Measurements from ENCODE around the gene RPP25L. TPM values are rescaled to one million over a fixed set of nuclear protein-coding genes. Genes with fewer than 3 reads are reported as not detected.

The RPP25L gene
- total and polyA plus RNA-seq, 9 of the 15 experiments (the other 6 are each of a cell fraction or from before 2014, with no cell fraction given), result 16.3 to 43.7 (median 29.0) TPM

DNA sequence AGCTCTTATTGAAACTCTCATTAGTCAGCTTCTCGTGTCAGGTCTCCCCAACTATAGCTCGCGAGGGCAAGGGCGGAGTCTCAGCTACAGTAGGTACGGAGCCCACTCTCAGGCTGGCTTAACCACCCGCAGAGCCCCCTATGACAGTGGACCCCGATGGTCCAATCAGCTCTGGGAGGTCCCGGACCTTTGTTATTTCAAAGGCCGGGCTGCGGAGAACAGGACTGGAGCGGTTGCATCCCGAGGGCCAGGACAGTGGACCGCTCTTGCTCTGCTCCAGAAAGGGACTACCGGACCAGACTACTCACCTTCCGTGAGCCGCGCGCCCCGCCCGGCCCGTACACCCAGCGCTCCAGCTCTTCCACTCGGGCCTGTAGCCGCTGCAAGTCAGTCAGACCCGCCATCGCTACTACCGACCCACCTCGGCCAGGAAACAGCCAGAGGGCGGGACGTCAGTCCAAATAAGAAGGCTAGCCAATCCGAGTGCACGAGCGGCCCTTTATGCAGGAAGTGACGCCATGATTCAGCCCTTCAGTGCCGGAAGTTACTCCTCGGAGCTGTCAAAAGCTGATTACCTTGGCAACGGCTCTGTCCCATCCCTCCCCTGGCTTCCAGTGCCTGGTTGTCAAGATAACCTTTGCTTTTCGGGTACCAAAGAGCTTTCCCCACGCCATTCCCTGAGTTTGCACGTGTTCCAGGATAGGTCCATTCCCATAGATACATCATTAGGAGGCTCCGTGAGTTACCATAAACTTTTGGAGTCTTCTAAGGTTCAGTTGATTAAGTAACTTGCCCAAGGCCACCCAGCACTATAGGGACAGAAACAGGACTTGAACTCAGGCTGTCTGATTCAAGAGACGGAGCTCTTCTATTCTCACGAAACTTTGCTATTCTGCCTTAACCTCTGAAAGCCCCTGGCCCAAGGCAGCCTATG is 8.4 kb upstream of the RPP25L start, which contains the start of gene DCTN3 (continued):
- TF ChIP-seq, protein P1, sequence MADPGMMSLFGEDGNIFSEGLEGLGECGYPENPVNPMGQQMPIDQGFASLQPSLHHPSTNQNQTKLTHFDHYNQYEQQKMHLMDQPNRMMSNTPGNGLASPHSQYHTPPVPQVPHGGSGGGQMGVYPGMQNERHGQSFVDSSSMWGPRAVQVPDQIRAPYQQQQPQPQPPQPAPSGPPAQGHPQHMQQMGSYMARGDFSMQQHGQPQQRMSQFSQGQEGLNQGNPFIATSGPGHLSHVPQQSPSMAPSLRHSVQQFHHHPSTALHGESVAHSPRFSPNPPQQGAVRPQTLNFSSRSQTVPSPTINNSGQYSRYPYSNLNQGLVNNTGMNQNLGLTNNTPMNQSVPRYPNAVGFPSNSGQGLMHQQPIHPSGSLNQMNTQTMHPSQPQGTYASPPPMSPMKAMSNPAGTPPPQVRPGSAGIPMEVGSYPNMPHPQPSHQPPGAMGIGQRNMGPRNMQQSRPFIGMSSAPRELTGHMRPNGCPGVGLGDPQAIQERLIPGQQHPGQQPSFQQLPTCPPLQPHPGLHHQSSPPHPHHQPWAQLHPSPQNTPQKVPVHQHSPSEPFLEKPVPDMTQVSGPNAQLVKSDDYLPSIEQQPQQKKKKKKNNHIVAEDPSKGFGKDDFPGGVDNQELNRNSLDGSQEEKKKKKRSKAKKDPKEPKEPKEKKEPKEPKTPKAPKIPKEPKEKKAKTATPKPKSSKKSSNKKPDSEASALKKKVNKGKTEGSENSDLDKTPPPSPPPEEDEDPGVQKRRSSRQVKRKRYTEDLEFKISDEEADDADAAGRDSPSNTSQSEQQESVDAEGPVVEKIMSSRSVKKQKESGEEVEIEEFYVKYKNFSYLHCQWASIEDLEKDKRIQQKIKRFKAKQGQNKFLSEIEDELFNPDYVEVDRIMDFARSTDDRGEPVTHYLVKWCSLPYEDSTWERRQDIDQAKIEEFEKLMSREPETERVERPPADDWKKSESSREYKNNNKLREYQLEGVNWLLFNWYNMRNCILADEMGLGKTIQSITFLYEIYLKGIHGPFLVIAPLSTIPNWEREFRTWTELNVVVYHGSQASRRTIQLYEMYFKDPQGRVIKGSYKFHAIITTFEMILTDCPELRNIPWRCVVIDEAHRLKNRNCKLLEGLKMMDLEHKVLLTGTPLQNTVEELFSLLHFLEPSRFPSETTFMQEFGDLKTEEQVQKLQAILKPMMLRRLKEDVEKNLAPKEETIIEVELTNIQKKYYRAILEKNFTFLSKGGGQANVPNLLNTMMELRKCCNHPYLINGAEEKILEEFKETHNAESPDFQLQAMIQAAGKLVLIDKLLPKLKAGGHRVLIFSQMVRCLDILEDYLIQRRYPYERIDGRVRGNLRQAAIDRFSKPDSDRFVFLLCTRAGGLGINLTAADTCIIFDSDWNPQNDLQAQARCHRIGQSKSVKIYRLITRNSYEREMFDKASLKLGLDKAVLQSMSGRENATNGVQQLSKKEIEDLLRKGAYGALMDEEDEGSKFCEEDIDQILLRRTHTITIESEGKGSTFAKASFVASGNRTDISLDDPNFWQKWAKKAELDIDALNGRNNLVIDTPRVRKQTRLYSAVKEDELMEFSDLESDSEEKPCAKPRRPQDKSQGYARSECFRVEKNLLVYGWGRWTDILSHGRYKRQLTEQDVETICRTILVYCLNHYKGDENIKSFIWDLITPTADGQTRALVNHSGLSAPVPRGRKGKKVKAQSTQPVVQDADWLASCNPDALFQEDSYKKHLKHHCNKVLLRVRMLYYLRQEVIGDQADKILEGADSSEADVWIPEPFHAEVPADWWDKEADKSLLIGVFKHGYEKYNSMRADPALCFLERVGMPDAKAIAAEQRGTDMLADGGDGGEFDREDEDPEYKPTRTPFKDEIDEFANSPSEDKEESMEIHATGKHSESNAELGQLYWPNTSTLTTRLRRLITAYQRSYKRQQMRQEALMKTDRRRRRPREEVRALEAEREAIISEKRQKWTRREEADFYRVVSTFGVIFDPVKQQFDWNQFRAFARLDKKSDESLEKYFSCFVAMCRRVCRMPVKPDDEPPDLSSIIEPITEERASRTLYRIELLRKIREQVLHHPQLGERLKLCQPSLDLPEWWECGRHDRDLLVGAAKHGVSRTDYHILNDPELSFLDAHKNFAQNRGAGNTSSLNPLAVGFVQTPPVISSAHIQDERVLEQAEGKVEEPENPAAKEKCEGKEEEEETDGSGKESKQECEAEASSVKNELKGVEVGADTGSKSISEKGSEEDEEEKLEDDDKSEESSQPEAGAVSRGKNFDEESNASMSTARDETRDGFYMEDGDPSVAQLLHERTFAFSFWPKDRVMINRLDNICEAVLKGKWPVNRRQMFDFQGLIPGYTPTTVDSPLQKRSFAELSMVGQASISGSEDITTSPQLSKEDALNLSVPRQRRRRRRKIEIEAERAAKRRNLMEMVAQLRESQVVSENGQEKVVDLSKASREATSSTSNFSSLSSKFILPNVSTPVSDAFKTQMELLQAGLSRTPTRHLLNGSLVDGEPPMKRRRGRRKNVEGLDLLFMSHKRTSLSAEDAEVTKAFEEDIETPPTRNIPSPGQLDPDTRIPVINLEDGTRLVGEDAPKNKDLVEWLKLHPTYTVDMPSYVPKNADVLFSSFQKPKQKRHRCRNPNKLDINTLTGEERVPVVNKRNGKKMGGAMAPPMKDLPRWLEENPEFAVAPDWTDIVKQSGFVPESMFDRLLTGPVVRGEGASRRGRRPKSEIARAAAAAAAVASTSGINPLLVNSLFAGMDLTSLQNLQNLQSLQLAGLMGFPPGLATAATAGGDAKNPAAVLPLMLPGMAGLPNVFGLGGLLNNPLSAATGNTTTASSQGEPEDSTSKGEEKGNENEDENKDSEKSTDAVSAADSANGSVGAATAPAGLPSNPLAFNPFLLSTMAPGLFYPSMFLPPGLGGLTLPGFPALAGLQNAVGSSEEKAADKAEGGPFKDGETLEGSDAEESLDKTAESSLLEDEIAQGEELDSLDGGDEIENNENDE (IDR thresholded peaks at IDR 0.05; ENCODE audit: low read depth, low read length), result no peak
- TF ChIP-seq SMARCC2 (IDR thresholded peaks at IDR 0.05; ENCODE audit: low read depth), result no peak
- peak in 1 of 2 experiments; percentile 50; a peak in 1 of 4 replicates for TF ChIP-seq FOXA3 (CRISPR knock-in tag; conservative IDR thresholded peaks at IDR 0.05 in 1 of 2, IDR thresholded peaks at IDR 0.05 in 1 of 2)
- TF ChIP-seq, protein P2, sequence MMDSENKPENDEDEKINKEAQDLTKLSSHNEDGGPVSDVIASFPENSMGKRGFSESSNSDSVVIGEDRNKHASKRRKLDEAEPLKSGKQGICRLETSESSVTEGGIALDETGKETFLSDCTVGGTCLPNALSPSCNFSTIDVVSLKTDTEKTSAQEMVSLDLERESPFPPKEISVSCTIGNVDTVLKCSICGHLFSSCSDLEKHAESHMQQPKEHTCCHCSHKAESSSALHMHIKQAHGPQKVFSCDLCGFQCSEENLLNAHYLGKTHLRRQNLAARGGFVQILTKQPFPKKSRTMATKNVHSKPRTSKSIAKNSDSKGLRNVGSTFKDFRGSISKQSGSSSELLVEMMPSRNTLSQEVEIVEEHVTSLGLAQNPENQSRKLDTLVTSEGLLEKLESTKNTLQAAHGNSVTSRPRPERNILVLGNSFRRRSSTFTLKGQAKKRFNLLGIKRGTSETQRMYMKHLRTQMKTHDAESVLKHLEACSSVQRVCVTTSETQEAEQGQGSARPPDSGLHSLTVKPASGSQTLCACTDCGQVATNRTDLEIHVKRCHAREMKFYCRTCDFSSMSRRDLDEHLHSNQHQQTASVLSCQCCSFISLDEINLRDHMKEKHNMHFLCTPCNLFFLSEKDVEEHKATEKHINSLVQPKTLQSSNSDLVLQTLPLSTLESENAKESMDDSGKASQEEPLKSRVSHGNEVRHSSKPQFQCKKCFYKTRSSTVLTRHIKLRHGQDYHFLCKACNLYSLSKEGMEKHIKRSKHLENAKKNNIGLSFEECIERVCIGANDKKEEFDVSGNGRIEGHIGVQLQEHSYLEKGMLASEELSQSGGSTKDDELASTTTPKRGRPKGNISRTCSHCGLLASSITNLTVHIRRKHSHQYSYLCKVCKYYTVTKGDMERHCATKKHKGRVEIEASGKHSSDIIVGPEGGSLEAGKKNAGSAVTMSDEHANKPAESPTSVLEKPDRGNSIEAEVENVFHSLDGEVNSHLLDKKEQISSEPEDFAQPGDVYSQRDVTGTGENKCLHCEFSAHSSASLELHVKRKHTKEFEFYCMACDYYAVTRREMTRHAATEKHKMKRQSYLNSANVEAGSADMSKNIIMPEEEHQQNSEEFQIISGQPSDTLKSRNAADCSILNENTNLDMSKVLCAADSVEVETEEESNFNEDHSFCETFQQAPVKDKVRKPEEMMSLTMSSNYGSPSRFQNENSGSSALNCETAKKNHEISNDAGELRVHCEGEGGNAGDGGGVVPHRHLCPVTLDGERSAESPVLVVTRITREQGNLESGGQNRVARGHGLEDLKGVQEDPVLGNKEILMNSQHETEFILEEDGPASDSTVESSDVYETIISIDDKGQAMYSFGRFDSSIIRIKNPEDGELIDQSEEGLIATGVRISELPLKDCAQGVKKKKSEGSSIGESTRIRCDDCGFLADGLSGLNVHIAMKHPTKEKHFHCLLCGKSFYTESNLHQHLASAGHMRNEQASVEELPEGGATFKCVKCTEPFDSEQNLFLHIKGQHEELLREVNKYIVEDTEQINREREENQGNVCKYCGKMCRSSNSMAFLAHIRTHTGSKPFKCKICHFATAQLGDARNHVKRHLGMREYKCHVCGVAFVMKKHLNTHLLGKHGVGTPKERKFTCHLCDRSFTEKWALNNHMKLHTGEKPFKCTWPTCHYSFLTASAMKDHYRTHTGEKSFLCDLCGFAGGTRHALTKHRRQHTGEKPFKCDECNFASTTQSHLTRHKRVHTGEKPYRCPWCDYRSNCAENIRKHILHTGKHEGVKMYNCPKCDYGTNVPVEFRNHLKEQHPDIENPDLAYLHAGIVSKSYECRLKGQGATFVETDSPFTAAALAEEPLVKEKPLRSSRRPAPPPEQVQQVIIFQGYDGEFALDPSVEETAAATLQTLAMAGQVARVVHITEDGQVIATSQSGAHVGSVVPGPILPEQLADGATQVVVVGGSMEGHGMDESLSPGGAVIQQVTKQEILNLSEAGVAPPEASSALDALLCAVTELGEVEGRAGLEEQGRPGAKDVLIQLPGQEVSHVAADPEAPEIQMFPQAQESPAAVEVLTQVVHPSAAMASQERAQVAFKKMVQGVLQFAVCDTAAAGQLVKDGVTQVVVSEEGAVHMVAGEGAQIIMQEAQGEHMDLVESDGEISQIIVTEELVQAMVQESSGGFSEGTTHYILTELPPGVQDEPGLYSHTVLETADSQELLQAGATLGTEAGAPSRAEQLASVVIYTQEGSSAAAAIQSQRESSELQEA (IDR thresholded peaks at IDR 0.05; ENCODE audit: low read depth), result no peak
- TF ChIP-seq ZNF589 (CRISPR knock-in tag; IDR thresholded peaks at IDR 0.05; ENCODE audit: low read depth), result no peak

Measured in K562 (cell line).